ENCODE results near the gene HOXD8. TPM values are rescaled to one million over a fixed set of nuclear protein-coding genes. Genes with fewer than 3 reads are reported as not detected.

HOXD8 gene
- total RNA-seq, 1 experiment from 2014 or later, result not detected

GRCh38 chr2:176114930-176115625 is 14.4 kb upstream of the HOXD8 start:
- no peak overlapping the region for H3K27ac Mint-ChIP-seq (ENCODE audit: low read depth, unreplicated experiment)
- H3K27me3 Mint-ChIP-seq (ENCODE audit: insufficient read depth, unreplicated experiment), result peaks cover 41% of the 10 kb centered on the region
- no peaks in the 10 kb centered on the region for H3K4me1 Mint-ChIP-seq (ENCODE audit: insufficient read depth, unreplicated experiment)
- TF ChIP-seq CTCF (IDR thresholded peaks at IDR 0.05; ENCODE audit: unreplicated experiment), result no peak
- ChIA-PET POLR2A (interaction anchor here (0.7 kb wide), 1 partner anchor 529 kb away, joined by 3 read pairs; no protein-coding TSS in a partner anchor), CTCF (interaction anchor here (1.4 kb wide), 1 partner anchor 12 kb away, joined by 4 read pairs; no protein-coding TSS in a partner anchor)
- no peaks in the 10 kb centered on the region for H3K9me3 Mint-ChIP-seq (ENCODE audit: unreplicated experiment)
- no peak for DNase-seq (ENCODE audit: unreplicated experiment)
- no peak overlapping the region for H3K4me3 Mint-ChIP-seq (ENCODE audit: unreplicated experiment)
- intact Hi-C loops (cut with micrococcal nuclease), result no loop called here
- no TSS peak for BruUV-seq (replicated peaks)
- H3K36me3 Mint-ChIP-seq (ENCODE audit: insufficient read depth, unreplicated experiment), result no peaks in the 10 kb centered on the region

GRCh38 chr2:176115883-176116813 is 13.4 kb upstream of the HOXD8 start, which contains the start of gene HOXD10:
Gene HOXD10, plus strand, starts transcription at chr2:176116778. Its CDS starts 56 bp downstream, at chr2:176116834.
- H3K27me3 Mint-ChIP-seq (ENCODE audit: insufficient read depth, unreplicated experiment), result peaks cover 48% of the 10 kb centered on the region
- H3K4me1 Mint-ChIP-seq (ENCODE audit: insufficient read depth, unreplicated experiment), result no peaks in the 10 kb centered on the region
- H3K4me3 Mint-ChIP-seq (ENCODE audit: unreplicated experiment), result peak within 1 kb of the TSS; percentile 28
- no TSS peak for BruUV-seq (replicated peaks)
- no peak for DNase-seq (ENCODE audit: unreplicated experiment)
- intact Hi-C loops (cut with micrococcal nuclease), result no loop called here
- H3K27ac Mint-ChIP-seq (ENCODE audit: low read depth, unreplicated experiment), result no peak within 1 kb of the TSS
- ChIA-PET POLR2A (no interaction called here), CTCF (interaction anchor here (0.6 to 1.9 kb wide), 5 partner anchors 9 to 1032 kb away, joined by 3 to 12 read pairs (median 3); partner anchors contain the start of gene HOXD11)
- H3K36me3 Mint-ChIP-seq (ENCODE audit: insufficient read depth, unreplicated experiment), result no peaks in the 10 kb centered on the region
- no peak for TF ChIP-seq CTCF (IDR thresholded peaks at IDR 0.05; ENCODE audit: unreplicated experiment)
- no peaks in the 10 kb centered on the region for H3K9me3 Mint-ChIP-seq (ENCODE audit: unreplicated experiment)

GRCh38 chr2:176117162-176117822 is 12.2 kb upstream of the HOXD8 start:
- H3K27ac Mint-ChIP-seq (ENCODE audit: low read depth, unreplicated experiment), result no peak overlapping the region
- intact Hi-C loops (cut with micrococcal nuclease), result no loop called here
- no TSS peak for BruUV-seq (replicated peaks)
- no peak for TF ChIP-seq CTCF (IDR thresholded peaks at IDR 0.05; ENCODE audit: unreplicated experiment)
- H3K27me3 Mint-ChIP-seq (ENCODE audit: insufficient read depth, unreplicated experiment), result peaks cover 48% of the 10 kb centered on the region
- no peaks in the 10 kb centered on the region for H3K36me3 Mint-ChIP-seq (ENCODE audit: insufficient read depth, unreplicated experiment)
- no peak for DNase-seq (ENCODE audit: unreplicated experiment)
- POLR2A ChIA-PET, result no interaction called here
- CTCF ChIA-PET, result interaction anchor here (0.6 to 1.9 kb wide), 3 partner anchors 10 to 19 kb away, joined by 3 to 12 read pairs (median 5); no protein-coding TSS in a partner anchor
- no peaks in the 10 kb centered on the region for H3K9me3 Mint-ChIP-seq (ENCODE audit: unreplicated experiment)
- peak overlapping the region; percentile 28 for H3K4me3 Mint-ChIP-seq (ENCODE audit: unreplicated experiment)
- no peaks in the 10 kb centered on the region for H3K4me1 Mint-ChIP-seq (ENCODE audit: insufficient read depth, unreplicated experiment)

All from MCF 10A (cell line).